HG02798 (cell line): Measurements from ENCODE around the gene LARP4B.
"Not testable (repeated sequence)": the region's sequence is repeated elsewhere in the genome, so short reads cannot be mapped to it uniquely, and the experiment has no call there.

Experiments
- ATAC-seq: cut with Tn5 transposase; IDR thresholded peaks from one replicate; pipeline ENCODE4 v1.9.1; 2021; ENCODE audit warnings: mild to moderate bottlenecking; ENCODE audit not compliant: unreplicated experiment, poor library complexity

LARP4B gene

GRCh38 chr10:777913-778479 lies 153.5 kb downstream of the LARP4B start:
- no peak for ATAC-seq

- no peak for ATAC-seq
Measured at GRCh38 chr10:776772-777171, 154.7 kb downstream of the LARP4B start.

- ATAC-seq, result no peak
Measured at GRCh38 chr10:775245-776075, 156.0 kb downstream of the LARP4B start.

- no peak for ATAC-seq
Measured at GRCh38 chr10:774661-775244, 156.8 kb downstream of the LARP4B start.

GRCh38 chr10:774223-774622 lies 157.3 kb downstream of the LARP4B start:
- ATAC-seq, result no peak

- ATAC-seq, result no peak
Measured at GRCh38 chr10:773562-774161, 157.8 kb downstream of the LARP4B start.

GRCh38 chr10:772227-772637 lies 159.3 kb downstream of the LARP4B start:
- no peak for ATAC-seq

- no peak for ATAC-seq
Measured at GRCh38 chr10:771647-772046, 159.9 kb downstream of the LARP4B start.

- ATAC-seq, result no peak
Measured at GRCh38 chr10:770975-771374, 160.5 kb downstream of the LARP4B start.

GRCh38 chr10:770048-770712 lies 161.3 kb downstream of the LARP4B start:
- ATAC-seq, result not testable (repeated sequence)

GRCh38 chr10:767794-768193 lies 163.7 kb downstream of the LARP4B start:
- no peak for ATAC-seq

- ATAC-seq, result no peak
Measured at GRCh38 chr10:767211-767610, 164.3 kb downstream of the LARP4B start.

- no peak for ATAC-seq
Measured at GRCh38 chr10:761376-761775, 170.1 kb downstream of the LARP4B start.

- no peak for ATAC-seq
Measured at GRCh38 chr10:760622-761021, 170.9 kb downstream of the LARP4B start.

- no peak for ATAC-seq
Measured at GRCh38 chr10:759898-760477, 171.5 kb downstream of the LARP4B start.
